ENCODE data around the gene GTPBP4.

- TF ChIP-seq BACH2 (CRISPR knock-in tag; IDR thresholded peaks at IDR 0.05; ENCODE audit: borderline replicate concordance) (no peak), CREB5 (CRISPR knock-in tag; IDR thresholded peaks at IDR 0.05; ENCODE audit: low read depth) (no peak), RARB (CRISPR knock-in tag; IDR thresholded peaks at IDR 0.05) (no peak), PATZ1 (CRISPR knock-in tag; IDR thresholded peaks at IDR 0.05; ENCODE audit: borderline replicate concordance) (no peak), ZFP3 (CRISPR knock-in tag; IDR thresholded peaks at IDR 0.05) (no peak), TCF4 (CRISPR knock-in tag; IDR thresholded peaks at IDR 0.05; ENCODE audit: borderline replicate concordance) (no peak), ZFP30 (CRISPR knock-in tag; IDR thresholded peaks at IDR 0.05) (no peak), ZNF565 (CRISPR knock-in tag; conservative IDR thresholded peaks at IDR 0.05; ENCODE audit: low read depth) (no peak)
These were observed 33.0 kb upstream of the GTPBP4 start for GRCh38 chr10:955127-955819.

All from SK-N-SH treated with all-trans-retinoic acid at 6 μM for 48 hours (cell line).